GM10248 (cell line): ENCODE data around the gene FAM53B.

Experiments used
- CTCF ChIA-PET: fragments of 300-600 bp; sonication (Branson Sonifier 250); formaldehyde crosslinking; extraction: SDS; loops from one replicate; lab custom pipeline; 2021; ENCODE audit warnings: antibody characterized with exemption; lab: Yijun Ruan, JAX
- POLR2A ChIA-PET: fragments of 350-650 bp; sonication (Branson Sonifier 250); formaldehyde crosslinking; extraction: SDS; loops from one replicate; lab custom pipeline; 2020; ENCODE audit warnings: antibody characterized with exemption; lab: Yijun Ruan, JAX
- DNase-seq: peaks from one replicate; pipeline ENCODE4 v3.0.0; 2012; ENCODE audit errors: extremely low spot score
- CTCF ChIP-seq: IDR thresholded peaks from 2 replicates; pipeline ENCODE4 v1.5.1; 2012; ENCODE audit warnings: mild to moderate bottlenecking, low read depth; ENCODE audit errors: extremely low read depth, missing control alignments, control extremely low read depth

The FAM53B gene

GRCh38 chr10:124683814-124684213 lies 60.4 kb downstream of the FAM53B start:
- CTCF ChIA-PET = interaction anchor here (1.0 to 2.1 kb wide), 4 partner anchors 11 to 58 kb away, joined by 3 to 8 read pairs (median 4); no protein-coding TSS in a partner anchor
- no peak for TF ChIP-seq CTCF
- POLR2A ChIA-PET = interaction anchor here (1.5 kb wide), 1 partner anchor 40 kb away, joined by 3 read pairs; no protein-coding TSS in a partner anchor
- DNase-seq = no peak

GRCh38 chr10:124681626-124682552 lies 62.3 kb downstream of the FAM53B start:
- TF ChIP-seq CTCF = no peak
- ChIA-PET POLR2A (no interaction called here), CTCF (interaction anchor here (0.8 to 2.1 kb wide), 5 partner anchors 8 to 59 kb away, joined by 3 to 8 read pairs (median 4); no protein-coding TSS in a partner anchor)

GRCh38 chr10:124681091-124681490 lies 63.1 kb downstream of the FAM53B start:
- no peak for DNase-seq
- POLR2A ChIA-PET = no interaction called here
- TF ChIP-seq CTCF = no peak
- CTCF ChIA-PET = interaction anchor here (0.8 to 1.5 kb wide), 5 partner anchors 8 to 37 kb away, joined by 3 to 4 read pairs (median 3); no protein-coding TSS in a partner anchor

More at GRCh38 chr10:124681626-124682552, 62.3 kb downstream of the FAM53B start:
- DNase-seq = no peak

- no peak for DNase-seq
- ChIA-PET CTCF (interaction anchor here (0.8 to 1.5 kb wide), 6 partner anchors 9 to 51 kb away, joined by 3 to 4 read pairs (median 3); no protein-coding TSS in a partner anchor), POLR2A (no interaction called here)
- TF ChIP-seq CTCF = no peak
These were observed 63.5 kb downstream of the FAM53B start for GRCh38 chr10:124680675-124681074.

- DNase-seq = no peak
- ChIA-PET POLR2A (interaction anchor here (0.6 kb wide), 1 partner anchor 14 kb away, joined by 3 read pairs; no protein-coding TSS in a partner anchor), CTCF (interaction anchor here (0.9 kb wide), 1 partner anchor 39 kb away, joined by 3 read pairs; no protein-coding TSS in a partner anchor)
- TF ChIP-seq CTCF = no peak
These were observed 64.8 kb downstream of the FAM53B start for GRCh38 chr10:124679401-124679800.

GRCh38 chr10:124678557-124679240 lies 65.5 kb downstream of the FAM53B start:
- POLR2A ChIA-PET = interaction anchor here (0.6 kb wide), 1 partner anchor 13 kb away, joined by 3 read pairs; no protein-coding TSS in a partner anchor
- CTCF ChIA-PET = interaction anchor here (0.9 to 1.1 kb wide), 2 partner anchors 10 to 40 kb away, joined by 3 read pairs; no protein-coding TSS in a partner anchor
- no peak for TF ChIP-seq CTCF
- DNase-seq = no peak
